ENCODE measurements around the gene NOXO1.
A peak's percentile ranks its signal among the peaks of the same experiment; 100 is the strongest.

NOXO1 gene

DNA sequence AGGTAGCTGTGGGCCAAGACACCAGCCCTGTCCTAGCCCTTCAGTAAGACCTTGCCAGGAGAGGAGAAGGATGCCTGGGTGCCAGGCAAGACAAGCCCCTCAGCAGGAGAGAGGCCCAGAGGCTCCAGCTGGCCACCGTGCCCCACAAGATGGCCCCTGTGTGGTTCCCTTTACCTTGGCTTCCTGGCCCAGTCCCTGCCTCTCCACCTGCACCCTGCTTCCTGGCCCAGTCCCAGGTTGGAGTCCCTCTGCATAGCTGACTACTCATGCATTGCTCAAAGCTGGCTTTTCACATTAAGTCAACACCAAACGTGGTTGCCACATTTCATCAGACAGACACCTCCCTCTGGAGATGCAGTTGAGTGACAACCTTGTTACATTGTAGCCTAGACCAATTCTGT lies 12.5 kb upstream of the NOXO1 start:
- CTCF ChIA-PET: interaction anchor here (0.7 kb wide), 1 partner anchor 45 kb away, joined by 3 read pairs; no protein-coding TSS in a partner anchor
- H3K27ac ChIP-seq: peak overlapping the region; percentile 71
- POLR2A ChIA-PET (ENCODE audit: low non-redundant PET): interaction anchor here (0.6 kb wide), 1 partner anchor 29 kb away, joined by 3 read pairs; the partner anchor contains the start of gene RPS2
- no peak for TF ChIP-seq CTCF (conservative IDR thresholded peaks at IDR 0.05; ENCODE audit: low read depth)
- no peak for DNase-seq (ENCODE audit: low spot score)

GRCh38 chr16:1992704-1993317 lies 11.5 kb upstream of the NOXO1 start:
- DNase-seq (ENCODE audit: low spot score): no peak
- peak overlapping the region; percentile 71 for H3K27ac ChIP-seq
- ChIA-PET CTCF (interaction anchor here (0.6 kb wide), 1 partner anchor 14 kb away, joined by 3 read pairs; no protein-coding TSS in a partner anchor), POLR2A (ENCODE audit: low non-redundant PET) (interaction anchor here (0.6 kb wide), 1 partner anchor 10 kb away, joined by 3 read pairs; no protein-coding TSS in a partner anchor)
- TF ChIP-seq CTCF (conservative IDR thresholded peaks at IDR 0.05; ENCODE audit: low read depth): no peak

DNA sequence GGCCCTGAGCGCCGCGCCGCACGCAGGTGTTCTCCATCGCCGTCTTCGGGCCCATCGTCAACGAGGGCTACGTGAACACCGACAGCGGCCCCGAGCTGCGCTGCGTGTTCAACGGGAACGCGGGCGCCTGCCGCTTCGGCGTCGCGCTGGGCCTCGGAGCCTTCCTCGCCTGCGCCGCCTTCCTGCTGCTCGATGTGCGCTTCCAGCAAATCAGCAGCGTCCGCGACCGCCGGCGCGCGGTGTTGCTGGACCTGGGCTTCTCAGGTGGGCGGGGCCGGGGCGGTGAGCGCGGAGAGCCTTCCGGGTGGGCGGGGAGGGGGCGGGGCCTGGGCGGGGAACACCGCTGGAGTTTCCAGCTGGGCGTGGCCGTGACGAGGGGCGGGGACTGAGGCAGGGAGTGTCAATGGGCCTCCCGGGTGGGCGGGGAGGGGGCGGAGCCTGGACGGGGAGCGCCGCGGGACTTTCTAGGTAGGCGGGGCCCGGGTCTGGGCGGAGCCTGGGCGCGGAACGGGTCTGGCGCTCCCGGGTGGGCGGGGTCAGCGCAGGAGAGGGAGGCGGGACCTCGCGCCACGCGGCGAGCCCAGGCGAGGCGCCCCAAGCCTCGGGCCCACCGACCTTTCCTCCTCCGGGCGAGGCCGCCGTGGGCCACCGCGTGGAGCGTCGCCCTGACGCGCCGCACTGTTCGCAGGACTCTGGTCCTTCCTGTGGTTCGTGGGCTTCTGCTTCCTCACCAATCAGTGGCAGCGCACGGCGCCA lies 10.9 kb upstream of the NOXO1 start:
- peak; percentile 90 for DNase-seq (ENCODE audit: low spot score)
- peak overlapping the region; percentile 71 for H3K27ac ChIP-seq
- CTCF ChIA-PET: interaction anchor here (0.6 kb wide), 1 partner anchor 15 kb away, joined by 3 read pairs; no protein-coding TSS in a partner anchor
- POLR2A ChIA-PET (ENCODE audit: low non-redundant PET): interaction anchor here (0.6 kb wide), 1 partner anchor 10 kb away, joined by 3 read pairs; no protein-coding TSS in a partner anchor
- no peak for TF ChIP-seq CTCF (conservative IDR thresholded peaks at IDR 0.05; ENCODE audit: low read depth)

- peak overlapping the region; percentile 71 for H3K27ac ChIP-seq
- ChIA-PET CTCF (interaction anchor here (0.7 kb wide), 1 partner anchor 164 kb away, joined by 3 read pairs; the partner anchor contains the start of gene TRAF7), POLR2A (ENCODE audit: low non-redundant PET) (no interaction called here)
- no peak for DNase-seq (ENCODE audit: low spot score)
- no peak for TF ChIP-seq CTCF (conservative IDR thresholded peaks at IDR 0.05; ENCODE audit: low read depth)
Observed at GRCh38 chr16:1991588-1991947, 10.3 kb upstream of the NOXO1 start.

- no peak overlapping the region for H3K27ac ChIP-seq
Observed at GRCh38 chr16:1991135-1991551, 9.9 kb upstream of the NOXO1 start.

More at GRCh38 chr16:1991135-1991551, 9.9 kb upstream of the NOXO1 start:
- POLR2A ChIA-PET (ENCODE audit: low non-redundant PET): no interaction called here
- TF ChIP-seq CTCF (conservative IDR thresholded peaks at IDR 0.05; ENCODE audit: low read depth): no peak
- CTCF ChIA-PET: interaction anchor here (0.6 to 0.7 kb wide), 2 partner anchors 164 to 525 kb away, joined by 3 read pairs; partner anchors contain the start of gene TRAF7
- DNase-seq (ENCODE audit: low spot score): no peak

Measured in RWPE1 (cell line).